ENCODE data around the gene APP.
A peak's percentile ranks its signal among the peaks of the same experiment; 100 is the strongest.

The APP gene

DNA sequence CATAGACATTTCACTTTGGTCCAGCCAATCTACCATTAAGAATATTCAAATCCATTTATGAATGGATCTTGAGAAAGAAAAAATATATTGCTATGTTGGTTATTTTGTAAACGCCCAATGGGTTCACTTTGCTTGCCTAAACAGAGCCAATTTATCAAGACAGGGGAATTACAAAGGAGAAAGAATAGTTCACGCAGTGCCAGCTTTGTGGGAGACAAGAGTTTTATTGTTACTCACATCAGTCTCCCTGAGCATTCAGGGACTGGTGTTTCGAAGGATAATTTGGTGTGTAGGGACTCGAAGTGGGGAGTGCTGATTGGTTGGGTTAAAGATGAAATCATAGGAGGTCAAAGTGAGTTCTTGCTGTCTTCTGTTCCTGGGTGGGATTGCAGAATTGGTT is 300.5 kb downstream of the APP start:
- Histone ChIP-seq H3K4me1 (ENCODE audit: low read length) (peaks cover 10% of the 10 kb centered on the region), H3K4me3 (ENCODE audit: low read length) (no peak overlapping the region), H3K79me2 (ENCODE audit: low read length) (no peaks in the 10 kb centered on the region), H3K27me3 (ENCODE audit: low read depth, low read length) (no peaks in the 10 kb centered on the region), H2AFZ (ENCODE audit: low read depth, low read length) (no peak overlapping the region), H4K20me1 (ENCODE audit: insufficient read depth, low read length) (no peaks in the 10 kb centered on the region), H3K36me3 (replicated peaks; ENCODE audit: low read depth, low read length) (no peaks in the 10 kb centered on the region), H3K9ac (ENCODE audit: low read length) (no peak overlapping the region), H3K4me2 (ENCODE audit: low read length) (no peak overlapping the region), H3K27ac (ENCODE audit: low read length) (no peak overlapping the region), H3K9me3 (ENCODE audit: insufficient read depth, low read length) (no peaks in the 10 kb centered on the region)
- TF ChIP-seq CTCF (IDR thresholded peaks at IDR 0.05; ENCODE audit: low read depth, low read length) (no peak), EZH2phosphoT487 (IDR thresholded peaks at IDR 0.05; ENCODE audit: low read depth) (no peak)

GRCh38 chr21:25867061-25867460 is 303.5 kb downstream of the APP start:
- H3K27me3 ChIP-seq (ENCODE audit: low read depth, low read length) = no peaks in the 10 kb centered on the region
- H3K79me2 ChIP-seq (ENCODE audit: low read length) = no peaks in the 10 kb centered on the region
- H3K27ac ChIP-seq (ENCODE audit: low read length) = no peak overlapping the region
- no peak overlapping the region for H3K4me3 ChIP-seq (ENCODE audit: low read length)
- TF ChIP-seq CTCF (IDR thresholded peaks at IDR 0.05; ENCODE audit: low read depth, low read length) (no peak), EZH2phosphoT487 (IDR thresholded peaks at IDR 0.05; ENCODE audit: low read depth) (no peak)
- peak overlapping the region; percentile 24; the same call in 1 of the 2 replicates for H3K4me2 ChIP-seq (ENCODE audit: low read length)
- no peak overlapping the region for H2AFZ ChIP-seq (ENCODE audit: low read depth, low read length)
- no peaks in the 10 kb centered on the region for H4K20me1 ChIP-seq (ENCODE audit: insufficient read depth, low read length)
- H3K9ac ChIP-seq (ENCODE audit: low read length) = no peak overlapping the region
- no peaks in the 10 kb centered on the region for H3K9me3 ChIP-seq (ENCODE audit: insufficient read depth, low read length)
- no peaks in the 10 kb centered on the region for H3K36me3 ChIP-seq (replicated peaks; ENCODE audit: low read depth, low read length)
- peaks cover 15% of the 10 kb centered on the region for H3K4me1 ChIP-seq (ENCODE audit: low read length)

GRCh38 chr21:25863747-25864146 is 306.8 kb downstream of the APP start:
- Histone ChIP-seq H3K4me3 (ENCODE audit: low read length) (no peak overlapping the region), H3K27ac (ENCODE audit: low read length) (no peak overlapping the region), H3K9ac (ENCODE audit: low read length) (no peak overlapping the region), H3K9me3 (ENCODE audit: insufficient read depth, low read length) (no peaks in the 10 kb centered on the region), H3K27me3 (ENCODE audit: low read depth, low read length) (no peaks in the 10 kb centered on the region), H2AFZ (ENCODE audit: low read depth, low read length) (no peak overlapping the region), H3K4me1 (ENCODE audit: low read length) (peaks cover 15% of the 10 kb centered on the region), H3K79me2 (ENCODE audit: low read length) (no peaks in the 10 kb centered on the region), H3K4me2 (ENCODE audit: low read length) (no peak overlapping the region), H3K36me3 (replicated peaks; ENCODE audit: low read depth, low read length) (no peaks in the 10 kb centered on the region), H4K20me1 (ENCODE audit: insufficient read depth, low read length) (no peaks in the 10 kb centered on the region)
- TF ChIP-seq CTCF (IDR thresholded peaks at IDR 0.05; ENCODE audit: low read depth, low read length) (no peak), EZH2phosphoT487 (IDR thresholded peaks at IDR 0.05; ENCODE audit: low read depth) (no peak)

- Histone ChIP-seq H3K4me3 (ENCODE audit: low read length) (no peak overlapping the region), H3K36me3 (replicated peaks; ENCODE audit: low read depth, low read length) (no peaks in the 10 kb centered on the region), H2AFZ (ENCODE audit: low read depth, low read length) (no peak overlapping the region), H3K9me3 (ENCODE audit: insufficient read depth, low read length) (no peaks in the 10 kb centered on the region), H3K9ac (ENCODE audit: low read length) (no peak overlapping the region), H3K4me2 (ENCODE audit: low read length) (no peak overlapping the region), H3K27ac (ENCODE audit: low read length) (no peak overlapping the region), H3K27me3 (ENCODE audit: low read depth, low read length) (no peaks in the 10 kb centered on the region), H3K79me2 (ENCODE audit: low read length) (no peaks in the 10 kb centered on the region), H4K20me1 (ENCODE audit: insufficient read depth, low read length) (no peaks in the 10 kb centered on the region), H3K4me1 (ENCODE audit: low read length) (peaks cover 15% of the 10 kb centered on the region)
- no peak for TF ChIP-seq EZH2phosphoT487 (IDR thresholded peaks at IDR 0.05; ENCODE audit: low read depth)
- no peak for TF ChIP-seq CTCF (IDR thresholded peaks at IDR 0.05; ENCODE audit: low read depth, low read length)
These were observed 307.5 kb downstream of the APP start for GRCh38 chr21:25863031-25863430.

Measured in OCI-LY3 (cell line).